ENCODE data around the gene SECISBP2. TPM values are rescaled to one million over a fixed set of nuclear protein-coding genes. Genes with fewer than 3 reads are reported as not detected.

Gene SECISBP2
- polyA plus RNA-seq, 1 of the 3 experiments (the other 2 are of a cell fraction), result 21.2 TPM

- 94% methylated on average over 5 of the region's 6 CpGs for WGBS (ENCODE audit: low lambda C conversion rate)
- no peaks in the 10 kb centered on the region for H4K20me1 ChIP-seq (ENCODE audit: insufficient read depth)
- TF ChIP-seq FOSL2 (IDR thresholded peaks at IDR 0.05; ENCODE audit: borderline replicate concordance, low read depth) (no peak), POLR2AphosphoS5 (IDR thresholded peaks at IDR 0.05; ENCODE audit: low read depth, low read length) (no peak), CTCF (IDR thresholded peaks at IDR 0.05) (no peak), REST (IDR thresholded peaks at IDR 0.05; ENCODE audit: low read depth, low read length) (no peak), SIN3A (IDR thresholded peaks at IDR 0.05; ENCODE audit: borderline replicate concordance, low read depth, low read length) (no peak), NFIC (IDR thresholded peaks at IDR 0.05; ENCODE audit: borderline replicate concordance) (no peak), NRF1 (IDR thresholded peaks at IDR 0.05; ENCODE audit: low read depth, low read length) (no peak), RXRA (IDR thresholded peaks at IDR 0.05; ENCODE audit: borderline replicate concordance, low read depth) (no peak), FOXJ3 (CRISPR knock-in tag; IDR thresholded peaks at IDR 0.05) (no peak), YY1 (IDR thresholded peaks at IDR 0.05; ENCODE audit: low read depth) (no peak), EP300 (IDR thresholded peaks at IDR 0.05; ENCODE audit: borderline replicate concordance in 1 of 2, low read depth in 1 of 2, low read length in 1 of 2) (no peak), PBX3 (IDR thresholded peaks at IDR 0.05) (no peak), TAF1 (IDR thresholded peaks at IDR 0.05; ENCODE audit: borderline replicate concordance, low read depth, low read length) (no peak), MEF2A (IDR thresholded peaks at IDR 0.05; ENCODE audit: borderline replicate concordance, low read depth) (no peak)
- H3K4me2 ChIP-seq, result no peak overlapping the region
- no peaks in the 10 kb centered on the region for H3K27me3 ChIP-seq (ENCODE audit: insufficient read depth)
- no peak overlapping the region for H2AFZ ChIP-seq (ENCODE audit: low read depth)
- no peaks in the 10 kb centered on the region for H3K9me2 ChIP-seq
- H3K9ac ChIP-seq, result no peak overlapping the region
- no peaks in the 10 kb centered on the region for H3K9me3 ChIP-seq
- H3K79me2 ChIP-seq (ENCODE audit: insufficient read depth), result no peaks in the 10 kb centered on the region
- ChIA-PET POLR2A (no interaction called here), CTCF (interaction anchor here (1.4 kb wide), 1 partner anchor 30 kb away, joined by 3 read pairs; no protein-coding TSS in a partner anchor)
- no peaks in the 10 kb centered on the region for H3F3A ChIP-seq (replicated peaks; ENCODE audit: insufficient read depth)
- H3K27ac ChIP-seq (ENCODE audit: low read depth in 2 of 2, low read length in 1 of 2), result no peak overlapping the region
- no peak for DNase-seq
- H3K36me3 ChIP-seq (replicated peaks in 1 of 2; ENCODE audit: control insufficient read depth in 1 of 2, insufficient read depth in 2 of 2, low read length in 1 of 2), result peaks cover 48 to 96% of the 10 kb centered on the region in 2 experiments
- no peak overlapping the region for H3K4me3 ChIP-seq (ENCODE audit: low read depth in 2 of 2, low read length in 1 of 2)
- peaks cover 0 to 3% of the 10 kb centered on the region in 2 experiments; a peak in 1 of 4 replicates for H3K4me1 ChIP-seq (ENCODE audit: control insufficient read depth in 1 of 2, insufficient read depth in 2 of 2, low read depth in 1 of 2, low read length in 1 of 2)
Observed at GRCh38 chr9:89349607-89350006, 31.3 kb downstream of the SECISBP2 start.
